Esophagus squamous epithelium (tissue), 5 donors: ENCODE results near the gene GPR176. TPM values are rescaled to one million over a fixed set of nuclear protein-coding genes. Genes with fewer than 3 reads are reported as not detected.
A peak's percentile ranks its signal among the peaks of the same experiment; 100 is the strongest.

ENCODE experiments used
- DNase-seq: peaks from one replicate; lab custom pipeline; 2025; lab: John Stamatoyannopoulos, UW
- H3K27ac ChIP-seq, 4 donors: fragments of 200-600 bp; sonication (generic); one replicate each; pipeline ENCODE4 v1.5.1; 2016 to 2019; ENCODE audit warnings: mild to moderate bottlenecking in 1 of 4
- H3K27me3 ChIP-seq, 4 donors: fragments of 200-600 bp; sonication (generic); 1 replicate in 3 of 4; 2 replicates in 1 of 4; pipeline versions ENCODE4 v1.5.1 to v1.6.0; 2017 to 2021; ENCODE audit warnings: antibody characterized with exemption in 1 of 4
- H3K36me3 ChIP-seq, 3 donors: fragments of 200-600 bp; sonication (generic); one replicate each; pipeline ENCODE4 v1.5.1; 2016 to 2019
- H3K4me1 ChIP-seq, 3 donors: fragments of 200-600 bp; sonication (generic); one replicate each; pipeline ENCODE4 v1.5.1; 2017 to 2019
- H3K4me3 ChIP-seq, 4 donors: fragments of 200-600 bp; sonication (generic); 1 replicate in 3 of 4; 2 replicates in 1 of 4; pipeline ENCODE4 v1.5.1; 2016 to 2019; ENCODE audit warnings: mild to moderate bottlenecking in 2 of 4, moderate library complexity in 1 of 4
- H3K9me3 ChIP-seq, 3 donors: fragments of 200-600 bp; sonication (generic); one replicate each; pipeline ENCODE4 v1.5.1; 2016 to 2019
- POLR2A ChIP-seq, 4 donors: fragments of 450-650 bp; IDR thresholded peaks; one replicate each; pipeline ENCODE4 v1.6.1; 2017; ENCODE audit warnings: antibody characterized with exemption in 4 of 4, mild to moderate bottlenecking in 4 of 4, moderate library complexity in 3 of 4
- WGBS, 2 donors: methylation state at CpG; one replicate each; pipeline ENCODE4 v1.1.5; 2018; 5-methylcytosine and 5-hydroxymethylcytosine counted together
- intact Hi-C: fragments of 100-400 bp; cut with DNase I; formaldehyde crosslinking; loops from one replicate; pipeline ENCODE4 v1.15.0; 2022
- total RNA-seq, 4 donors: library from RNA; depleted of rRNA; stranded (reverse); fragments of >200 nt; gene quantifications; one replicate each; pipeline ENCODE4 v1.1.0, GENCODE V29; 2016
- TF ChIP-seq, protein P1 (sequence below), 6 experiments: fragments of 450-650 bp in 4 of 6; fragments of 200-600 bp in 2 of 6; sonication (generic) in 2 of 6; IDR thresholded peaks; one replicate each; pipeline ENCODE4 v1.5.1; 2016 to 2019; ENCODE audit warnings: antibody characterized with exemption in 6 of 6, mild to moderate bottlenecking in 4 of 6, moderate library complexity in 4 of 6
- donor health status: DM: yes; HTN: yes; CAD: no.

The GPR176 gene
- total RNA-seq, 4 donors from 2014 or later, result 1.1 to 5.0 (median 4.0) TPM; not detected in 1

DNA sequence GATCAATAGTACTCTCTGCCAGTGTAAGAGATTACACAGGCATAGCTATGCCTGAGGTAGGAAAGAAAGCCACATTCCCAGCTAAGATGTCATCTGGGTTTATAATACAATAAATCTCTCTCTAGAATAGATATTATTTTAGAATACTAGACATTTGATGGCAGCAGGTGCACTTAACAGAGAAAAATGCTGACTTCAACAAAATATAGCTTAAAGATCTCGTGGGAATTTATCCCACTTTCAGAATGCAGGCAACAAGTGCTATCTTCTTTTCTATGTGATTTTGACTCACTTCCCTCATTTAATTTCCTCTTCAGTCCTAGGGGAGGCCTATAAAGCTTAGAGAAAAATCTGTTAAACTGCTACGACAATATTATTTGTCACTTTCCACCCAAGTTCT, 76.5 kb downstream of the GPR176 start:
- TF ChIP-seq, protein P1, sequence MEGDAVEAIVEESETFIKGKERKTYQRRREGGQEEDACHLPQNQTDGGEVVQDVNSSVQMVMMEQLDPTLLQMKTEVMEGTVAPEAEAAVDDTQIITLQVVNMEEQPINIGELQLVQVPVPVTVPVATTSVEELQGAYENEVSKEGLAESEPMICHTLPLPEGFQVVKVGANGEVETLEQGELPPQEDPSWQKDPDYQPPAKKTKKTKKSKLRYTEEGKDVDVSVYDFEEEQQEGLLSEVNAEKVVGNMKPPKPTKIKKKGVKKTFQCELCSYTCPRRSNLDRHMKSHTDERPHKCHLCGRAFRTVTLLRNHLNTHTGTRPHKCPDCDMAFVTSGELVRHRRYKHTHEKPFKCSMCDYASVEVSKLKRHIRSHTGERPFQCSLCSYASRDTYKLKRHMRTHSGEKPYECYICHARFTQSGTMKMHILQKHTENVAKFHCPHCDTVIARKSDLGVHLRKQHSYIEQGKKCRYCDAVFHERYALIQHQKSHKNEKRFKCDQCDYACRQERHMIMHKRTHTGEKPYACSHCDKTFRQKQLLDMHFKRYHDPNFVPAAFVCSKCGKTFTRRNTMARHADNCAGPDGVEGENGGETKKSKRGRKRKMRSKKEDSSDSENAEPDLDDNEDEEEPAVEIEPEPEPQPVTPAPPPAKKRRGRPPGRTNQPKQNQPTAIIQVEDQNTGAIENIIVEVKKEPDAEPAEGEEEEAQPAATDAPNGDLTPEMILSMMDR (IDR thresholded peaks at IDR 0.05), result no peak
- no peak for TF ChIP-seq POLR2A (IDR thresholded peaks at IDR 0.05)
- intact Hi-C loops, result no loop called here
- no peaks in the 10 kb centered on the region for H3K9me3 ChIP-seq
- no peaks in the 10 kb centered on the region for H3K36me3 ChIP-seq
- H3K4me1 ChIP-seq, result no peaks in the 10 kb centered on the region
- no peak for DNase-seq
- H3K27me3 ChIP-seq, result no peaks in the 10 kb centered on the region
- 78 to 85% methylated on average over 2 of the region's 2 CpGs for WGBS, 2 donors
- no peak overlapping the region for H3K4me3 ChIP-seq
- no peak overlapping the region for H3K27ac ChIP-seq

DNA sequence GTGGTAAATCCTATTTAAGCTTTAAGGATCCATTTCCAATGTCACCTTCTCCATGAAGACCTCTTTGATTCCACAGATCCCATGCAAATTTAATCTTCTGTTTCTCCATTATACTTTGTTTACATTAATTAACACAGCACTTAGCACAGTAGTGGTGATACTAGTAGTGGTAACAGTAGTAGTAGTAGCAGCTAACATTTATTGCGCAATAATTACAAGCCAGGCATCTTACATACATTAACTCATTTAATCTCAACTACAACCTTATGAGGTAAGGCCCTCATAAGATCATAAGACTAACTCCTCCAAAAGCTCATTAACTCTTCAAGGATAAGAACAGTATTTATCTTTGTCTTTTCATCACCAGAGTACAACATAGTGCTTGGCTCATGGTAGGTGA, 82.6 kb downstream of the GPR176 start:
- TF ChIP-seq POLR2A (IDR thresholded peaks at IDR 0.05), result no peak
- TF ChIP-seq, protein P1 (IDR thresholded peaks at IDR 0.05), result no peak
- H3K4me1 ChIP-seq, result no peaks in the 10 kb centered on the region
- no peaks in the 10 kb centered on the region for H3K36me3 ChIP-seq
- no peaks in the 10 kb centered on the region for H3K9me3 ChIP-seq
- H3K27me3 ChIP-seq, result no peaks in the 10 kb centered on the region
- H3K4me3 ChIP-seq, result no peak overlapping the region
- no peak for DNase-seq
- intact Hi-C loops, result no loop called here
- 91 to 100% methylated on average over 1 of the region's 1 CpG for WGBS, 2 donors
- no peak overlapping the region for H3K27ac ChIP-seq

DNA sequence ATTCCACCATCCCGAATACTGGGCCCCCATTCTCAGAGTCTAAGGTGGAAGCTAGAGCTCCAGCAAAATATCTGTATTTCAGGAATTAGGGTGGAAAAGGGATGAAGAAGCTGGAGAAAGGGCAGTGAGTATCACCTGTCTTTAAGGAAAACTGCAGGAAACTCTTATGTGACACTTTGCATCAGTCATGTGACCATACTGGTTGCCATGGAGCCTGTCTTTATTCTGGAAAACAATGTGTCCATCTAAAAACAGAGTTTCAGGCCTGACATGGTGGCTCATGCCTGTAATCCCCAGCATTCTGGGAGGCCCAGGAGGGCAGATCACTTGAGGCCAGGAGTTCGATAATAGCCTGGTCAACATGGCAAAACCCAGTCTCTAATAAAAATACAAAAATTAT, 84.5 kb downstream of the GPR176 start:
- Histone ChIP-seq H3K9me3 (no peaks in the 10 kb centered on the region), H3K27me3 (no peaks in the 10 kb centered on the region), H3K4me3 (no peak overlapping the region), H3K4me1 (no peaks in the 10 kb centered on the region), H3K36me3 (no peaks in the 10 kb centered on the region), H3K27ac (no peak overlapping the region)
- intact Hi-C loops, result no loop called here
- DNase-seq, result no peak
- TF ChIP-seq POLR2A (IDR thresholded peaks at IDR 0.05), result no peak
- TF ChIP-seq, protein P1 (IDR thresholded peaks at IDR 0.05), result no peak
- 83 to 97% methylated on average over 2 of the region's 2 CpGs for WGBS, 2 donors

DNA sequence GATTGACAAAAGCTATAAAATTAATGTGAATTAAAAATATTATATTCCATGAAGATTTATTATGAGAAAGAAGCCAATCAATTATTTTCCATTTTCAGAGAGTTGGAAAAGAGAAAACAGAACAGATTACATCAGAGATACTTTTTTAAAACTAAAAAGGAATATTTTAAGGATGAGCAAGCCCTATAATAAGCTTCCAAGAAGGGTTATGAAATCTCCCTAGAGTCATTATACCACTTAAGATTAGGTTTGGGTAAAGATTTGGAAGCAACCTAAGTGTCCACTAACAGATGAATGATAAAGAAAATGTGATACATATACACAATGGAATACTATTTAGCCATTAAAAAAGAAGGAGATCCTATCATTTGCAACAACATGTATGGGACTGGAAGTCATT, 85.8 kb downstream of the GPR176 start:
- DNase-seq, result no peak
- intact Hi-C loops, result no loop called here
- Histone ChIP-seq H3K36me3 (no peaks in the 10 kb centered on the region), H3K4me1 (no peaks in the 10 kb centered on the region), H3K4me3 (no peak overlapping the region), H3K27ac (no peak overlapping the region), H3K9me3 (no peaks in the 10 kb centered on the region), H3K27me3 (no peaks in the 10 kb centered on the region)
- TF ChIP-seq, protein P1 (IDR thresholded peaks at IDR 0.05), result no peak
- TF ChIP-seq POLR2A (IDR thresholded peaks at IDR 0.05), result no peak

DNA sequence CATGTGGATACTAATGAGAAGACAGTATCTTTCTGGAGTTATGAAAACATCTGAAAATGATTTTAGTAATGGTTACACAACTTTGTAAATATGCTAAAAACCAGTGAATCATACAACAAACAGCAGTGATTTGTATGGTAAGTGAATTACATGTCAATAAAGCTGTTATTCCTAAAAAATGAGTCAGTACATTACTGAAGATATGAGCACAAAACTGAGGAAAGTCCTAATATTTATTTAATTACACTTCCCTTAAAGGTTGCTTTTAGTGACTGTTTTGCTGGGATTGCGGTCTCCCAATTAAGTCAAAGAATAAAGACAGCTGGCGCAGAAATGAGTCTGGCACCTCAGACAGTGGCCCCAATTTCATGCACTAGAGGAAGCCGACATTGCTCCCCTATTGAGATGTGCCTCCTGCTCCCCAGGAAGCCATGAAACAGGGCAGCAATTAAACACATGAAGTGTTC, 86.5 kb downstream of the GPR176 start:
- Histone ChIP-seq H3K4me1 (no peaks in the 10 kb centered on the region), H3K4me3 (no peak overlapping the region), H3K27me3 (no peaks in the 10 kb centered on the region), H3K36me3 (no peaks in the 10 kb centered on the region), H3K27ac (peak overlapping the region in 1 of 4 donors; percentile 9), H3K9me3 (no peaks in the 10 kb centered on the region)
- no peak for DNase-seq
- intact Hi-C loops, result no loop called here
- 80 to 88% methylated on average over 3 of the region's 3 CpGs for WGBS, 2 donors
- no peak for TF ChIP-seq POLR2A (IDR thresholded peaks at IDR 0.05)
- TF ChIP-seq, protein P1 (IDR thresholded peaks at IDR 0.05), result no peak
